DND-41 (cell line): ENCODE data around the gene PDE6C.

ENCODE experiments used
- EZH2 ChIP-seq: IDR thresholded peaks from 3 replicates; pipeline ENCODE4 v1.6.1; 2012; ENCODE audit warnings: borderline replicate concordance, low read depth, mild to moderate bottlenecking, moderate library complexity, low read length, inconsistent platforms; ENCODE audit not compliant: severe bottlenecking
- TF ChIP-seq, protein P1 (sequence below): IDR thresholded peaks from 2 replicates; pipeline ENCODE4 v1.5.1; 2012; ENCODE audit warnings: borderline replicate concordance, low read length, moderate library complexity, mild to moderate bottlenecking; ENCODE audit not compliant: poor library complexity, severe bottlenecking; ENCODE audit errors: extremely low read depth

DNA sequence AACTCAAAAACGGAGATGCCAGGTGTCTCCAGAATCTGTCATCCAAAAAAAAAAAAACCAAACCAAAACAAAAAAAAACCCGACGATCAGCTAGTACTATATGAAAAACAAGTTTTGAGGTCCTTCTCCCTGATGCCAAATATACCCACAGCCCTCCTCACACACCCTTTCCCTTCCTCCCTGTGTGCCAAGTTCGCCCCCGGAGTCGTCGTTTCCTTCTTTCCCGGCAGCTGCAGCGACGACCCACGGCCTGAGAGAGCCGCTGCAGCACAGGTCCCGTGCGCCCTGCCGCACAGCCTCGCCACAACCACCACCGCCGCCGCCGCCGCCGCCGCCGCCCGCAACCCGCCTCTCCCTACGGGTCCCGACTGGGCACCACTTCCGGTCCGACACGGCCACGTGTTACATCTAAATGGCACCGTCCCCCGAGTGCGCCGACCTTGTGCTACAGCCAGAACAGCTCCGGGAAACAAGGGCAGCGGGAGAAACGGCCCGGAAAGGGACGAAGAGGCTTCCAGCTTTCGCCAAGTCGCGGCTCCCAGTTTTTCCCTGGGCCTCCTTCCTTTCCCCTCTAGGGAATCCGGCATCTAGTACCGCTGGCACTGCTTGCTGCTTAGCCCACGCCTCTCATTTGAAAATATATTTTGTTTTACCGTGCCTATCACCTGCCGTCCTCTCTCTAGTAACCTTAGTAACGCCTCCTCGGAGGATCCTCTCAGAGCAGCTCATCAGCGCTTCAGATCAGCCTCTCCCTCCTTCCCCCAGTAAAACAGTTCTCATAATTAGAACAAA, 90.1 kb downstream of the PDE6C start, which contains the start of gene FRA10AC1:
- TF ChIP-seq, protein P1, sequence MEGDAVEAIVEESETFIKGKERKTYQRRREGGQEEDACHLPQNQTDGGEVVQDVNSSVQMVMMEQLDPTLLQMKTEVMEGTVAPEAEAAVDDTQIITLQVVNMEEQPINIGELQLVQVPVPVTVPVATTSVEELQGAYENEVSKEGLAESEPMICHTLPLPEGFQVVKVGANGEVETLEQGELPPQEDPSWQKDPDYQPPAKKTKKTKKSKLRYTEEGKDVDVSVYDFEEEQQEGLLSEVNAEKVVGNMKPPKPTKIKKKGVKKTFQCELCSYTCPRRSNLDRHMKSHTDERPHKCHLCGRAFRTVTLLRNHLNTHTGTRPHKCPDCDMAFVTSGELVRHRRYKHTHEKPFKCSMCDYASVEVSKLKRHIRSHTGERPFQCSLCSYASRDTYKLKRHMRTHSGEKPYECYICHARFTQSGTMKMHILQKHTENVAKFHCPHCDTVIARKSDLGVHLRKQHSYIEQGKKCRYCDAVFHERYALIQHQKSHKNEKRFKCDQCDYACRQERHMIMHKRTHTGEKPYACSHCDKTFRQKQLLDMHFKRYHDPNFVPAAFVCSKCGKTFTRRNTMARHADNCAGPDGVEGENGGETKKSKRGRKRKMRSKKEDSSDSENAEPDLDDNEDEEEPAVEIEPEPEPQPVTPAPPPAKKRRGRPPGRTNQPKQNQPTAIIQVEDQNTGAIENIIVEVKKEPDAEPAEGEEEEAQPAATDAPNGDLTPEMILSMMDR = peak; percentile 57
- no peak for TF ChIP-seq EZH2
